CD4-positive, alpha-beta memory T cell (primary cell): ENCODE measurements around the gene B9D1. TPM values are rescaled to one million over a fixed set of nuclear protein-coding genes. Genes with fewer than 3 reads are reported as not detected.

Experiments used
- CTCF ChIA-PET: fragments of 350-600 bp; sonication (Branson Sonifier 250); formaldehyde crosslinking; loops from one replicate; lab custom pipeline; 2021; ENCODE audit warnings: inconsistent platforms; ENCODE audit not compliant: partially characterized antibody; lab: Charles Lee
- POLR2A ChIA-PET: fragments of 350-600 bp; sonication (Branson Sonifier 250); formaldehyde crosslinking; loops from one replicate; lab custom pipeline; 2021; ENCODE audit not compliant: partially characterized antibody; lab: Charles Lee
- DNase-seq, 5 donors: peaks; one replicate each; pipeline versions ENCODE4 v3.0.0 to v3.0.0-alpha.2; 2020 to 2022; ENCODE audit warnings: mixed read lengths in 1 of 5
- H3K27ac ChIP-seq: one replicate; pipeline ENCODE4 v1.7.0; 2013; ENCODE audit warnings: low read depth, low read length
- H3K27me3 ChIP-seq: 2 replicates; pipeline ENCODE4 v1.7.0; 2013; ENCODE audit warnings: mild to moderate bottlenecking, low read length, moderate library complexity; ENCODE audit not compliant: insufficient read depth
- H3K36me3 ChIP-seq: 2 replicates; pipeline ENCODE4 v1.7.0; 2013; ENCODE audit warnings: mild to moderate bottlenecking, low read length, moderate library complexity; ENCODE audit not compliant: insufficient read depth
- H3K4me1 ChIP-seq: 2 replicates; pipeline ENCODE4 v1.7.0; 2013; ENCODE audit warnings: mild to moderate bottlenecking, low read length, moderate library complexity; ENCODE audit not compliant: insufficient read depth
- H3K4me3 ChIP-seq, 2 donors: one replicate each; pipeline ENCODE4 v1.7.0; 2013; ENCODE audit warnings: low read length in 2 of 2, mild to moderate bottlenecking in 1 of 2
- H3K9me3 ChIP-seq, 2 donors: one replicate each; pipeline ENCODE4 v1.7.0; 2013; ENCODE audit warnings: low read length in 2 of 2, control low read depth in 1 of 2; ENCODE audit not compliant: control insufficient read depth in 1 of 2
- H3K27ac Mint-ChIP-seq, 7 donors: one replicate each; pipeline ENCODE4 v1.8.0; 2020 to 2021; ENCODE audit warnings: mixed read lengths in 7 of 7, mild to moderate bottlenecking in 6 of 7, inconsistent platforms in 3 of 7, moderate library complexity in 3 of 7
- H3K27me3 Mint-ChIP-seq, 2 donors: one replicate each; pipeline ENCODE4 v1.8.0; 2020 to 2021; ENCODE audit warnings: mixed read lengths in 2 of 2
- H3K36me3 Mint-ChIP-seq, 2 donors: one replicate each; pipeline ENCODE4 v1.8.0; 2020 to 2021; ENCODE audit warnings: mixed read lengths in 2 of 2, inconsistent platforms in 1 of 2, mild to moderate bottlenecking in 1 of 2
- H3K4me1 Mint-ChIP-seq, 4 donors: one replicate each; pipeline ENCODE4 v1.8.0; 2020 to 2021; ENCODE audit warnings: mixed read lengths in 4 of 4, mild to moderate bottlenecking in 1 of 4
- H3K4me3 Mint-ChIP-seq, 8 donors: one replicate each; pipeline ENCODE4 v1.8.0; 2020 to 2021; ENCODE audit warnings: mixed read lengths in 8 of 8, mild to moderate bottlenecking in 7 of 8, moderate library complexity in 6 of 8, inconsistent platforms in 3 of 8
- H3K9me3 Mint-ChIP-seq, 8 donors: one replicate each; pipeline ENCODE4 v1.8.0; 2020 to 2021; ENCODE audit warnings: mixed read lengths in 8 of 8, mild to moderate bottlenecking in 5 of 8, inconsistent platforms in 3 of 8, moderate library complexity in 1 of 8
- intact Hi-C: fragments of 100-400 bp; cut with micrococcal nuclease; formaldehyde crosslinking; loops from one replicate; pipeline ENCODE4 v1.15.1; 2023
- polyA plus RNA-seq, 2 donors: library from polyadenylated mRNA; unstranded; fragments of 300-500 nt; fragmentation: Illumina TruSeq; gene quantifications; one replicate each; pipeline ENCODE4 v1.2.3, GENCODE V29; 2021
- total RNA-seq, 2 experiments: library from RNA; stranded (reverse); gene quantifications; one replicate each; pipeline ENCODE4 v1.2.3, GENCODE V29; 2021

Gene B9D1
- total RNA-seq (1 to 10 TPM; 2.5 to 2.8 TPM), polyA plus RNA-seq (under 1 TPM in 1 of 2 donors, not detected in 1; 0.29 TPM)

GRCh38 chr17:19362277-19363113 lies at the start of gene B9D1:
B9D1 (minus strand) TSS chr17:19362723; CDS start chr17:19362569, 154 bp downstream.
- Mint-ChIP-seq H3K4me3 (peak within 1 kb of the TSS; percentile 90 to 96 (median 92)), H3K36me3 (no peaks in the 10 kb centered on the region), H3K27me3 (peaks cover 5 to 10% of the 10 kb centered on the region in 2 donors), H3K27ac (peak within 1 kb of the TSS; percentile 88 to 95 (median 92)), H3K4me1 (peaks cover 5 to 19% (median 6%) of the 10 kb centered on the region in 4 donors), H3K9me3 (no peaks in the 10 kb centered on the region)
- Histone ChIP-seq H3K4me3 (peak within 1 kb of the TSS; percentile 70 to 88), H3K4me1 (peaks cover 6% of the 10 kb centered on the region), H3K27ac (peak within 1 kb of the TSS; percentile 59), H3K27me3 (no peaks in the 10 kb centered on the region), H3K36me3 (no peaks in the 10 kb centered on the region), H3K9me3 (no peaks in the 10 kb centered on the region)
- peak; percentile 92 to 96 (median 92) for DNase-seq
- intact Hi-C loops: loop anchor here (1.0 kb wide), 4 partner anchors 16 to 404 kb away; partner anchors contain the start of gene MAPK7
- POLR2A ChIA-PET: interaction anchor here (0.7 to 2.6 kb wide), 9 partner anchors 8 to 615 kb away, joined by 3 to 47 read pairs (median 3); partner anchors contain the start of genes AKAP10 and MAPK7
- CTCF ChIA-PET: interaction anchor here (0.7 to 5.6 kb wide), 33 partner anchors 9 to 465 kb away, joined by 3 to 133 read pairs (median 8); partner anchors contain the start of genes ALDH3A2 and MAPK7

GRCh38 chr17:19411631-19412030 lies 49.1 kb upstream of the B9D1 start:
- ChIA-PET CTCF (no interaction called here), POLR2A (no interaction called here)
- no peaks in the 10 kb centered on the region for H3K36me3 ChIP-seq
- H3K4me1 Mint-ChIP-seq: no peaks in the 10 kb centered on the region
- H3K9me3 ChIP-seq: no peaks in the 10 kb centered on the region
- no peak for DNase-seq
- H3K27me3 Mint-ChIP-seq: no peaks in the 10 kb centered on the region
- no peaks in the 10 kb centered on the region for H3K27me3 ChIP-seq
- H3K4me3 Mint-ChIP-seq: no peak overlapping the region
- no peaks in the 10 kb centered on the region for H3K9me3 Mint-ChIP-seq
- no peak overlapping the region for H3K27ac ChIP-seq
- no peak overlapping the region for H3K27ac Mint-ChIP-seq
- no peaks in the 10 kb centered on the region for H3K36me3 Mint-ChIP-seq
- no peak overlapping the region for H3K4me3 ChIP-seq
- H3K4me1 ChIP-seq: no peaks in the 10 kb centered on the region
- intact Hi-C loops: no loop called here

- Histone ChIP-seq H3K9me3 (no peaks in the 10 kb centered on the region), H3K4me3 (no peak within 1 kb of the TSS), H3K27me3 (no peaks in the 10 kb centered on the region), H3K36me3 (no peaks in the 10 kb centered on the region), H3K27ac (no peak within 1 kb of the TSS), H3K4me1 (no peaks in the 10 kb centered on the region)
- Mint-ChIP-seq H3K4me1 (no peaks in the 10 kb centered on the region), H3K9me3 (no peaks in the 10 kb centered on the region), H3K27me3 (no peaks in the 10 kb centered on the region), H3K36me3 (no peaks in the 10 kb centered on the region), H3K27ac (peak within 1 kb of the TSS in 1 of 7 donors; percentile 43), H3K4me3 (peak within 1 kb of the TSS in 1 of 8 donors; percentile 34)
- DNase-seq: no peak
- intact Hi-C loops: no loop called here
- ChIA-PET CTCF (no interaction called here), POLR2A (no interaction called here)
Observed at GRCh38 chr17:19410875-19411620, 48.5 kb upstream of the B9D1 start, which contains the start of gene RNF112. RNF112 (plus strand) TSS chr17:19411232; CDS start chr17:19411409, 177 bp downstream.

GRCh38 chr17:19410091-19410490 lies 47.6 kb upstream of the B9D1 start:
- peak overlapping the region in 1 of 7 donors; percentile 43 for H3K27ac Mint-ChIP-seq
- intact Hi-C loops: no loop called here
- CTCF ChIA-PET: interaction anchor here (1.2 kb wide), 1 partner anchor 47 kb away, joined by 3 read pairs; the partner anchor contains the start of gene B9D1

GRCh38 chr17:19409509-19409908 lies 47.0 kb upstream of the B9D1 start:
- Mint-ChIP-seq H3K27ac (no peak overlapping the region), H3K27me3 (no peaks in the 10 kb centered on the region), H3K4me1 (no peaks in the 10 kb centered on the region), H3K36me3 (no peaks in the 10 kb centered on the region), H3K4me3 (no peak overlapping the region), H3K9me3 (no peaks in the 10 kb centered on the region)
- ChIA-PET POLR2A (no interaction called here), CTCF (interaction anchor here (1.2 kb wide), 1 partner anchor 47 kb away, joined by 3 read pairs; the partner anchor contains the start of gene B9D1)
- Histone ChIP-seq H3K27me3 (no peaks in the 10 kb centered on the region), H3K36me3 (no peaks in the 10 kb centered on the region), H3K4me3 (no peak overlapping the region), H3K9me3 (no peaks in the 10 kb centered on the region), H3K27ac (no peak overlapping the region), H3K4me1 (no peaks in the 10 kb centered on the region)
- DNase-seq: no peak
- intact Hi-C loops: no loop called here

More at GRCh38 chr17:19410091-19410490, 47.6 kb upstream of the B9D1 start:
- Histone ChIP-seq H3K4me1 (no peaks in the 10 kb centered on the region), H3K27me3 (no peaks in the 10 kb centered on the region), H3K36me3 (no peaks in the 10 kb centered on the region), H3K9me3 (no peaks in the 10 kb centered on the region), H3K4me3 (no peak overlapping the region), H3K27ac (no peak overlapping the region)
- DNase-seq: no peak
- Mint-ChIP-seq H3K27me3 (no peaks in the 10 kb centered on the region), H3K9me3 (no peaks in the 10 kb centered on the region), H3K4me1 (no peaks in the 10 kb centered on the region), H3K36me3 (no peaks in the 10 kb centered on the region), H3K4me3 (peak overlapping the region in 1 of 8 donors; percentile 34)
- POLR2A ChIA-PET: no interaction called here

- no peaks in the 10 kb centered on the region for H3K4me1 Mint-ChIP-seq
Observed at GRCh38 chr17:19409066-19409465, 46.5 kb upstream of the B9D1 start.

GRCh38 chr17:19408346-19408710 lies 45.8 kb upstream of the B9D1 start:
- no peaks in the 10 kb centered on the region for H3K4me1 ChIP-seq
- Mint-ChIP-seq H3K27me3 (no peaks in the 10 kb centered on the region), H3K4me1 (no peaks in the 10 kb centered on the region), H3K36me3 (no peaks in the 10 kb centered on the region), H3K4me3 (no peak overlapping the region), H3K27ac (no peak overlapping the region), H3K9me3 (no peaks in the 10 kb centered on the region)
- CTCF ChIA-PET: no interaction called here
- no peak overlapping the region for H3K27ac ChIP-seq
- no peak overlapping the region for H3K4me3 ChIP-seq
- intact Hi-C loops: no loop called here
- DNase-seq: no peak
- no peaks in the 10 kb centered on the region for H3K9me3 ChIP-seq
- POLR2A ChIA-PET: no interaction called here
- no peaks in the 10 kb centered on the region for H3K36me3 ChIP-seq
- H3K27me3 ChIP-seq: no peaks in the 10 kb centered on the region

More at GRCh38 chr17:19409066-19409465, 46.5 kb upstream of the B9D1 start:
- Mint-ChIP-seq H3K27me3 (no peaks in the 10 kb centered on the region), H3K4me3 (no peak overlapping the region), H3K36me3 (no peaks in the 10 kb centered on the region), H3K9me3 (no peaks in the 10 kb centered on the region), H3K27ac (no peak overlapping the region)
- no peak for DNase-seq
- H3K27me3 ChIP-seq: no peaks in the 10 kb centered on the region
- H3K27ac ChIP-seq: no peak overlapping the region
- ChIA-PET POLR2A (no interaction called here), CTCF (interaction anchor here (1.2 kb wide), 1 partner anchor 46 kb away, joined by 3 read pairs; the partner anchor contains the start of gene B9D1)
- H3K4me1 ChIP-seq: no peaks in the 10 kb centered on the region
- no peaks in the 10 kb centered on the region for H3K36me3 ChIP-seq
- intact Hi-C loops: no loop called here
- no peak overlapping the region for H3K4me3 ChIP-seq
- H3K9me3 ChIP-seq: no peaks in the 10 kb centered on the region
